NCI-H446 (cell line): Measurements from ENCODE around the gene PRMT7.
"Not testable (repeated sequence)": the region's sequence is repeated elsewhere in the genome, so short reads cannot be mapped to it uniquely, and the experiment has no call there.

Source experiments
- DNase-seq, 2 experiments: peaks; one replicate each; lab custom pipeline; 2025; lab: John Stamatoyannopoulos, UW

PRMT7 gene

DNA sequence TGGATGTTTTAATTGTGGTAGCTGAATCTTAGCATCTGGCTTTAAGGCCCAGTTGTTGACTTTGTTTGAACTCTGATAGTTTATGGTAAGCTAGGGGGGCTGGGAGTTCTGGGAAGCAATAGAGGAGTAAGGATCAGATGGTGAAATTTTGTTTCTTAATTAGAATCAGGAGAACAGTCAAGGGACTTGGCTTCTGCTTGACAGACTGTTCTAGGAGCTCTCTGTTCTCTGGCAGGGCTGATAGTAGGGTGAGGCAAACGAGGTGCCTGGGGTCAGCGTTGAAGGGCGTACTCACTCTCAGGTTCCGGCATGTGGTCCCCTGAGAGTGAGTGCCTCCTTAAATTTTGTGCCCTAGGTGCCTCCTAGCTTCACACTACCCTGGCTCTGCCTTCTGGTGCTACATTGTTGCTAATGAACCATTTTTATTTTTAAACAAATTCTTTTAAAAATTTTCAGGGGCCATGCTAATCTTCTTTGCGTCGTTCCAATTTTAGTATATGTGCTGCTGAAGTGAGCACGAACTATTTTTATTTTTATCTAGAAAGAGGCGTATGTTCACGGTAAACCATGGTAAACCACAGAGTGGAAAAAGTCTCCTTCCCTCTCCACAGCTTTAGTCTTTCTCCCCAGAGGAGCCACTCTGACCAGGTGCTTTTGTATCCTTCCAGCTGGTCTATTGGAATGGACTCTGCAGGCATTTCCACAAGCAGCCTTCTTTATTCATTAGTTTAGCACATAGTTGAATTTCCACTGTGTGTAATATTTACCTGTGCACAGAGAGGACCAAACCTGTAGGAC lies 26.8 kb upstream of the PRMT7 start:
- DNase-seq, result no peak

DNA sequence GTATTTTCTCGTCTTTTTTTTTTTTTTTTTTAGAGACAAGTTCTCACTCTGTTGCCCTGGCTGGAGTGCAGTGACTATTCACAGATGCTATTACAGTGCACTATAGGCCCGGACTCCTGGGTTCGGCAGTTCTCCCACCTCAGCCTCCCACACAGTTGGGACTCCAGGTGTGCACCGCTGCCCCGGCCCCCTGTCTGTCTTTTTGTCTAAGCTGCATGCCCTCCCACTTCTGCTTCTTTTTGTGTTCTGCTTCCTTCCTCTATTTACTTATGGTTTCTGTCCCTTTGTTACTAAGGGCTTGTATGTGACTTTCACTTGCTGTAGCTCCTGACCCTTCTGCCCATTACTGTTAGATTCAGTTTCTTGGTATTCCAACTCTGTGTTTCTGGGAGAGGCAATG lies 26.0 kb upstream of the PRMT7 start:
- no peak for DNase-seq

- no peak for DNase-seq
Measured at GRCh38 chr16:68285683-68286082, 25.1 kb upstream of the PRMT7 start.

- no peak for DNase-seq
Measured at GRCh38 chr16:68286153-68287074, 24.4 kb upstream of the PRMT7 start.

- DNase-seq, result no peak
Measured at GRCh38 chr16:68287276-68288251, 23.3 kb upstream of the PRMT7 start.

GRCh38 chr16:68288252-68288650 lies 22.6 kb upstream of the PRMT7 start:
- DNase-seq, result no peak

GRCh38 chr16:68288796-68289195 lies 22.0 kb upstream of the PRMT7 start:
- DNase-seq, result not testable (repeated sequence)

- no peak for DNase-seq
Measured at GRCh38 chr16:68289202-68289601, 21.6 kb upstream of the PRMT7 start.

GRCh38 chr16:68289621-68290329 lies 21.0 kb upstream of the PRMT7 start:
- no peak for DNase-seq

GRCh38 chr16:68290450-68290849 lies 20.4 kb upstream of the PRMT7 start:
- no peak for DNase-seq

GRCh38 chr16:68291227-68291626 lies 19.6 kb upstream of the PRMT7 start:
- no peak for DNase-seq

GRCh38 chr16:68292425-68292824 lies 18.4 kb upstream of the PRMT7 start:
- DNase-seq, result no peak

- DNase-seq, result no peak
Measured at GRCh38 chr16:68296291-68296690, 14.5 kb upstream of the PRMT7 start.

- DNase-seq, result no peak
Measured at GRCh38 chr16:68296693-68297092, 14.1 kb upstream of the PRMT7 start.

DNA sequence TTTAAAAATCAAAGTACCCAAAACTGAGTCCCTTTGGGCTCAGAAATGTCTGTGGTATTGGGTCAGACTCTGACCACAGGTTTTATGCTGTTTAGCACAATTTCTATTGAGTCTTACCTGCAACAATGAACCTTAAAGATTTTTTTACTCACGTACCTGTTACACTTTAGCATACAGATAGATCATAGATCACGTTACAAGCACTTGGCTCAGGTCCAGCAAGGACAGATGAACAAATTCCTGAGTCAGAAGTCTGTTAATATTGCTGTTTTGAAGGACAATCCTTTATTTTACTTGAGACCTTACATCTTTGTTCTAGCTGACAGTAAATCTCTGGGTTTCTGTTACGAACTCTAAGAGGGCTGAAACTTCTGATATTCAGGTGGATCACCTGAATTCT lies 12.9 kb upstream of the PRMT7 start:
- DNase-seq, result no peak

DNA sequence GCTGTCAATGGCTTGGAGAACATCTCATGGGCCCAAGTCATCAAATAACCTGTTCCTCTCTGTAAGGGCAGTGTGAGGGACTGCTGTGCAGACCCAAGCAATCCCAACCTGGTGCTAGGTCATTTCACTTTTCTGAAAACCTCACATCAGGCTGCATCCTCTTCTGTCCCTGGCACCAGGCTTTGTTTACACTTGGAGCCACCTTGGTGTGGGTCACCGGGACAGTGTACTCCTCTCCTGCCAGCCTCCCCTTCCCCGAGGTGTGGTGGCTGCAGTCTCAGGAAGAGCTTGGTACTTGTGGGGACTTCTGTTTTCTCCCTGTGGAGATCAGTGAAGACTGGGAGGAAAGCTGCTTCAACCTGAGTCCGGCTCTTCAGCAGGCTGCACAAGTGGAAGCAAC lies 12.5 kb upstream of the PRMT7 start:
- no peak for DNase-seq

GRCh38 chr16:68298907-68299561 lies 11.8 kb upstream of the PRMT7 start:
- DNase-seq, result peak in 1 of 2 experiments; percentile 25

DNA sequence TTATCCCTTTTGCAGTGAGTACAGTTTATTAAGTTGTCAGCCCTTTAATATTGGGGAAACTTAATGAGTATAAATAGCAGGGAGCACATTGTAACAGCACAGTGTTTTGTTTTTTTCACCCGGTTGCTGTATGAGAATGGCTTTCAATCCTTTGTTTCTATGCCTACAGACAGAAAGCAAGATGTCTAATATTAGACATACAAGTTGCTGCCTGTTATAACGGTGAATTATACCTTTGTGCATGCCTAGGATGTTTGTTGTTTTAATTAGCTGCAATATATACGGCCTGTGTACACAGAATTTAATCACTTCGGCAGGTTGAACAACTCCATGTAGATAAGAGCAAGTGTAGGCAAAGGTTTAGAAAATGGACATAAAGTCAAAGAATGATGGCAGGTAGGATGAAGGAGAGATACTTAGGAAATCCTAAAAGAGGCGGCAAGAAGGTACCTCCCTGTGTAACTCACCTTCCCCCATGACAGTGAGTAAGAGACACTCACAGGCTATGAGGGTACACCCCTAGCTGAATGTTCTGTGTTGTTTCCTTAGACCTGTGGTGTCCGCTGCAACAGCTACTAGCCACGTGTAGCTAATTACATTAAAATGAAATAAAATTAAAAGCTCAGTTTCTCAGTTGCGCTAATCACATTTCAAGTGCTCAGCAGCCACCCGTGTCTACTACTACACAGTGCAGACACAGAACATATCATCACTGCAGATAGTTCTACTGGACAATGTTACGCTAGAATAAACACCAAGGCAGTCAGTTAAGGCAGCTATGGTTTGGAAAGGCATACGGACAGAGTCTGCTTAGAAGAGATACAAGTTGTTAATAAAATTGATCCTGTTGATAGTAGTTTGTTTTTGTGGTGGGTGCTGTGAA lies 11.0 kb upstream of the PRMT7 start:
- no peak for DNase-seq

- DNase-seq, result no peak
Measured at GRCh38 chr16:68300734-68301459, 9.9 kb upstream of the PRMT7 start.
